Liver (tissue), 9 donors: Measurements from ENCODE around the gene IQSEC1. TPM values are rescaled to one million over a fixed set of nuclear protein-coding genes. Genes with fewer than 3 reads are reported as not detected.

Experiments
- DNase-seq: peaks from one replicate; pipeline ENCODE4 v3.0.0-alpha.2; 2017; ENCODE audit warnings: low spot score
- H3K27ac ChIP-seq, 2 donors: one replicate each; pipeline ENCODE4 v1.7.0; 2013; ENCODE audit warnings: inconsistent platforms in 2 of 2, low read length in 2 of 2, control low read depth in 1 of 2, low read depth in 1 of 2, mild to moderate bottlenecking in 1 of 2
- H3K27me3 ChIP-seq, 4 donors: one replicate each; pipeline versions ENCODE4 v1.6.1 to v1.7.0; 2013; ENCODE audit warnings: low read length in 3 of 4, inconsistent platforms in 1 of 4, mild to moderate bottlenecking in 1 of 4, moderate library complexity in 1 of 4; ENCODE audit not compliant: control insufficient read depth in 4 of 4, insufficient read depth in 4 of 4
- H3K36me3 ChIP-seq, 4 donors: one replicate each; pipeline versions ENCODE4 v1.6.1 to v1.7.0; 2013; ENCODE audit warnings: low read length in 3 of 4, mild to moderate bottlenecking in 3 of 4, low read depth in 1 of 4, moderate library complexity in 1 of 4; ENCODE audit not compliant: control insufficient read depth in 4 of 4, insufficient read depth in 3 of 4
- H3K4me1 ChIP-seq, 4 donors: one replicate each; pipeline versions ENCODE4 v1.6.1 to v1.7.0; 2013; ENCODE audit warnings: low read length in 3 of 4, mild to moderate bottlenecking in 3 of 4, moderate library complexity in 1 of 4; ENCODE audit not compliant: control insufficient read depth in 4 of 4, insufficient read depth in 4 of 4
- H3K4me3 ChIP-seq, 3 donors: one replicate each; pipeline versions ENCODE4 v1.6.1 to v1.7.0; 2013; ENCODE audit warnings: low read length in 3 of 3, control low read depth in 1 of 3, low read depth in 1 of 3, mild to moderate bottlenecking in 1 of 3
- H3K9ac ChIP-seq, 2 donors: one replicate each; pipeline ENCODE4 v1.7.0; 2013; ENCODE audit warnings: low read length in 2 of 2, mild to moderate bottlenecking in 2 of 2, moderate library complexity in 2 of 2, control low read depth in 1 of 2, low read depth in 1 of 2
- H3K9me3 ChIP-seq, 4 donors: one replicate each; pipeline versions ENCODE4 v1.6.1 to v1.7.0; 2013; ENCODE audit warnings: low read length in 3 of 4; ENCODE audit not compliant: control insufficient read depth in 4 of 4
- ATF3 ChIP-seq: IDR thresholded peaks from 2 replicates; pipeline ENCODE4 v1.6.1; 2016; ENCODE audit warnings: antibody characterized with exemption
- CTCF ChIP-seq: fragments of 150-350 bp; IDR thresholded peaks from 2 replicates; pipeline ENCODE4 v1.5.1; 2017; ENCODE audit warnings: improper control_type of control experiment, low read depth, low read length; ENCODE audit not compliant: missing input control
- EGR1 ChIP-seq, 2 donors: IDR thresholded peaks; 2 replicates each; pipeline ENCODE4 v1.6.1; 2016 to 2018; ENCODE audit warnings: antibody characterized with exemption in 2 of 2, low read depth in 2 of 2
- FOXA1 ChIP-seq: IDR thresholded peaks from 2 replicates; pipeline ENCODE4 v1.6.1; 2016; ENCODE audit warnings: antibody characterized with exemption
- HNF4A ChIP-seq, 2 donors: conservative IDR thresholded peaks; 2 replicates each; pipeline ENCODE4 v1.6.1; 2016; ENCODE audit warnings: antibody characterized with exemption in 2 of 2, mild to moderate bottlenecking in 2 of 2
- HNF4G ChIP-seq: IDR thresholded peaks from 2 replicates; pipeline ENCODE4 v1.6.1; 2016; ENCODE audit warnings: antibody characterized with exemption
- JUND ChIP-seq, 2 donors: IDR thresholded peaks; 2 replicates each; pipeline ENCODE4 v1.6.1; 2016; ENCODE audit warnings: antibody characterized with exemption in 2 of 2
- NR2F2 ChIP-seq: IDR thresholded peaks from 2 replicates; pipeline ENCODE4 v1.6.1; 2016; ENCODE audit warnings: antibody characterized with exemption
- RXRA ChIP-seq, 2 donors: IDR thresholded peaks; 2 replicates each; pipeline ENCODE4 v1.6.1; 2017 to 2018; ENCODE audit warnings: antibody characterized with exemption in 2 of 2, mild to moderate bottlenecking in 1 of 2
- TAF1 ChIP-seq: conservative IDR thresholded peaks from 2 replicates; pipeline ENCODE4 v1.6.1; 2016; ENCODE audit warnings: antibody characterized with exemption, mild to moderate bottlenecking
- YY1 ChIP-seq: IDR thresholded peaks from 2 replicates; pipeline ENCODE4 v1.6.1; 2016; ENCODE audit warnings: antibody characterized with exemption, mild to moderate bottlenecking
- WGBS: extraction: QIAGEN DNeasy Blood & Tissue Kit; methylation state at CpG from one replicate; pipeline ENCODE4 v1.1.7; 2013; 5-methylcytosine and 5-hydroxymethylcytosine counted together
- polyA plus RNA-seq, 2 donors: library from polyadenylated mRNA; stranded (reverse) in 1 of 2; unstranded in 1 of 2; fragments of 200-250 nt in 1 of 2; fragments of >200 nt in 1 of 2; fragmentation: Nextera tagmentation in 1 of 2; extraction: Ambion mirVana in 1 of 2; gene quantifications; one replicate each; pipeline versions ENCODE4 v1.2.1 to v1.2.3, GENCODE V29; 2013 to 2015
- total RNA-seq, 2 donors: library from RNA; depleted of rRNA; stranded (reverse); fragments of >200 nt; gene quantifications; one replicate each; pipeline ENCODE4 v1.2.3, GENCODE V29; 2014
- TF ChIP-seq, protein P1 (sequence below): IDR thresholded peaks from 2 replicates; pipeline ENCODE4 v1.6.1; 2016; ENCODE audit warnings: antibody characterized with exemption
- donor health status: healthy.
- donor health status: healthy.
- donor health status: healthy.
- donor health status: healthy.
- donor health status: healthy.

The IQSEC1 gene
- total and polyA plus RNA-seq, 4 donors = 12.7 to 56.0 (median 36.2) TPM

DNA sequence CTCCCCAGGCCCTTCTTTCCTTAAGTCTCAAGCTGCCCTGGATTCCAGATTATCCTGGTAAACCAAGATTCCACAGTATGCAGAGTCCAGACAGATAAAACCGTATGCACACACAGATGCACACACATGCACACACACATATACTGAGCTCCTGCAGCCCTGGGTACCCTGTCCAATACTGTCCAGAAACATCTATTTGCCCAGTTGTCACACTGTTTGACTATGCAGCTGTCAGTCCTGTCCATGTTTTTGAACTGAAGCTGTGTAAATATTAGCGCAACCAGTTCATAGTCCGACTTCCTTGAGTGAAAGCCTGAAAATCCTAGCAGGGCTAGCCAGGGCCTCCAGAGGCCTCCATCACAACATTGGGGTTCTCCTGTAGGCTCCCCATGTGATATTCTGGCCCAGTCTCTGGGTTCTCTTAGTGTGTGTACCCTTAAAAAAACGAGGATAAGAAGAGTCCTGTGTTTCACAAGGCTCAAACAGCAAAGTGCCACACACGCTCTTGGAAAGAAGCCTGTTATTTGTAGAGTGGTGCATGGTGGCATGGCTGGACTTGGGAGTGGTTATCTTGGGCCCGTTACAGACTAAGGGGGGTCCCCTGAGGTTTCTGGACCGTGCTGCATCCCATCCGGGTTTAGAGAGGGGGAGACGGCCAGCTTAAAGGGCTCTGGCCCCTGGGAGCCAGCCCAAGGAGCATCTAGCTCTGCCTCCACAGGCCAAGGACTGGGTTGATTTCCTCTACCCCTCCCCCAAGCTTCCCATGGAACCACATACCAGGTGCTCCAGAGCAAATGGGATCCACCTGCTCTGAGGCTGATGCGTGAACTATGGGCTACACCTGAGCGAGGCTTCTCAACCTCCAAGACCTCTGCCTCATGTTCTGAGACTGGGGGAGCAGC is 108.3 kb downstream of the IQSEC1 start (continued):
- peak; percentile 73 to 83 for TF ChIP-seq JUND (IDR thresholded peaks at IDR 0.05)
- no peak for TF ChIP-seq CTCF
- TF ChIP-seq RXRA (IDR thresholded peaks at IDR 0.05) = peak; percentile 52 to 80

DNA sequence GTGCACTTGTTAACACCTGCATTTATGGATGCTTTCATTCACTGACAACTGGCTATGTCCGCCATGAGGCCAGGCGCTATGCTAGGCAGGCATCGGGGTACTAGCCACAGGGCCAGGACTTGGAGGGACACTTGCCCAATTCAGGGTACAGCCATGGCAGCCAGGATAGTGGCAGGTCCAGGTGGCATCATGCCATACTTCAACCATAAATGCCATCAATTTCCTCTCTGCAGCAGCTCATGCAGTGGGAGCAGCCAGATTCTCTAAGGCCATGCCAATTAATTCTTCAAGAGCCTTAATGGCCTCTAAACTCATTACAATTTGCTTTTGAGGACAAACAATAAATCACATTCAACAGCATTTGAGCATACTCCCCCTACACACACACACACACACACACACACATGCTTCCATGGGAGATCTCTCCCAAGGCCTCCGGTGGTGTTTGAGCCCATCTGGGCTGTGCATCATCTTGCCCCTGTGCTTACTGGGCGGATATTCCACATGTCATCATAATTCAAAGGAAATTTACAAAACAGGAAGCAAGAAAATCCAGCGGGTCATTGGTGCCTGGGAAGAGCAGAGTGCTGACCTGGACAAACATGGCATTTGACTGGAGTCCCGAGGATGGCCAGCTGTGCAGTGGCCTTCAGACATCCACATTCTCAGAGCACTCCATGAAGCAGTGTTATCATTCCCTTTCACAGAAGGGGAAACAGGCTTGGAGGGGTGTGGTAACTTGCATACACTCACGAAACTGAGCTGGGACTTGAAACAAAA is 109.1 kb downstream of the IQSEC1 start:
- H3K27me3 ChIP-seq = no peaks in the 10 kb centered on the region
- TF ChIP-seq HNF4G (no peak), FOXA1 (no peak), TAF1 (no peak), EGR1 (IDR thresholded peaks at IDR 0.05; ENCODE audit: low read depth in 2 of 2) (no peak), HNF4A (conservative IDR thresholded peaks at IDR 0.05) (peak in 1 of 2 donors; percentile 4), YY1 (no peak), NR2F2 (peak; percentile 73), ATF3 (no peak)
- TF ChIP-seq, protein P1, sequence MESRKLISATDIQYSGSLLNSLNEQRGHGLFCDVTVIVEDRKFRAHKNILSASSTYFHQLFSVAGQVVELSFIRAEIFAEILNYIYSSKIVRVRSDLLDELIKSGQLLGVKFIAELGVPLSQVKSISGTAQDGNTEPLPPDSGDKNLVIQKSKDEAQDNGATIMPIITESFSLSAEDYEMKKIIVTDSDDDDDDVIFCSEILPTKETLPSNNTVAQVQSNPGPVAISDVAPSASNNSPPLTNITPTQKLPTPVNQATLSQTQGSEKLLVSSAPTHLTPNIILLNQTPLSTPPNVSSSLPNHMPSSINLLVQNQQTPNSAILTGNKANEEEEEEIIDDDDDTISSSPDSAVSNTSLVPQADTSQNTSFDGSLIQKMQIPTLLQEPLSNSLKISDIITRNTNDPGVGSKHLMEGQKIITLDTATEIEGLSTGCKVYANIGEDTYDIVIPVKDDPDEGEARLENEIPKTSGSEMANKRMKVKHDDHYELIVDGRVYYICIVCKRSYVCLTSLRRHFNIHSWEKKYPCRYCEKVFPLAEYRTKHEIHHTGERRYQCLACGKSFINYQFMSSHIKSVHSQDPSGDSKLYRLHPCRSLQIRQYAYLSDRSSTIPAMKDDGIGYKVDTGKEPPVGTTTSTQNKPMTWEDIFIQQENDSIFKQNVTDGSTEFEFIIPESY = no peak
- H3K4me3 ChIP-seq = no peak overlapping the region
- H3K9me3 ChIP-seq = no peaks in the 10 kb centered on the region
- H3K27ac ChIP-seq = peak overlapping the region; percentile 75 to 90
- peaks cover 40 to 87% (median 81%) of the 10 kb centered on the region in 4 donors for H3K4me1 ChIP-seq
- 38% methylated on average over 8 of the region's 8 CpGs for WGBS
- no peak for DNase-seq
- no peak overlapping the region for H3K9ac ChIP-seq
- no peaks in the 10 kb centered on the region for H3K36me3 ChIP-seq

DNA sequence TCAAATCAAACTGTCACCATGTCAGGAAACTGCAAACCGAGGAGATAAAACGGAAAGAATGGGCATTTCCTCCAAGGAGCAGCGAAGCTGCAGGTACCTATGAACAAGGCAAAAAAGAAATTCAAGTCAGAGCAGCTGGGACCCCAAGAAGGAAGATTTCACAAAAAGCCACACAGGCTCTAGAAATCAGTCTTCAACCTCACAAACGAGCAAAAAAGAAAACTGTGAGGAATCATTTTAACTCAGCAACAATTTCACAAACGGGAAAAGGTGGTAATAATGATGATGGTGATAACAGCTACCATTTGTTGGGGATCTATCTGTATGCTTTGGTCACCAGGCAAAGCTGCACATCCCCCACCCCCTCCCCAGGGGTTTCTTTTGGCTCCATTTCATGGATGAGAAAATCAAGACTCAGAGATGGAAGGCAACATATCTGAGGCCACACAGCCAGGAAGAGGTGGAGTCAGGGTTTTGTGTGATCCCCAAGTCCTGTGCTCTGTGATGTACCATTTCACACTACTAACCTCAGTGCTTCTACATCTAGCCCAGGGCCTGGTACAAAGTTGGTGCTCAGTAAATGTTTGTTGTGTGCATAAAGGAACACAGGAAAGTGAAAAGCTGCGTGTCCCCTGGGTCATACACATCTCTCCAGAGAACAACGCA is 109.9 kb downstream of the IQSEC1 start:
- no peak for TF ChIP-seq NR2F2
- DNase-seq = no peak
- Histone ChIP-seq H3K4me3 (no peak overlapping the region), H3K9ac (no peak overlapping the region), H3K27me3 (no peaks in the 10 kb centered on the region), H3K36me3 (no peaks in the 10 kb centered on the region), H3K9me3 (no peaks in the 10 kb centered on the region), H3K27ac (peak overlapping the region; percentile 75 to 90), H3K4me1 (peaks cover 40 to 92% (median 87%) of the 10 kb centered on the region in 4 donors)
- WGBS = 60% methylated on average over 7 of the region's 7 CpGs
